Measurements from ENCODE around the gene NINJ2. TPM values are rescaled to one million over a fixed set of nuclear protein-coding genes. Genes with fewer than 3 reads are reported as not detected.
"Not testable (repeated sequence)": the region's sequence is repeated elsewhere in the genome, so short reads cannot be mapped to it uniquely, and the experiment has no call there.

NINJ2 gene
- total RNA-seq, result 2.7 TPM in 1 of 2 replicates, not detected in the other

- DNase-seq (ENCODE audit: extremely low read depth, low read depth, low spot score), result no peak
Observed at GRCh38 chr12:663293-663871, at the start of gene NINJ2. TSS of gene NINJ2 (minus strand) at chr12:663445. CDS start at chr12:663360, 85 bp downstream.

GRCh38 chr12:712172-712863, 49.1 kb upstream of the NINJ2 start:
- no peak for DNase-seq (ENCODE audit: extremely low read depth, low read depth, low spot score)

- no peak for DNase-seq (ENCODE audit: extremely low read depth, low read depth, low spot score)
Observed at GRCh38 chr12:709455-710020, 46.3 kb upstream of the NINJ2 start.

- DNase-seq (ENCODE audit: extremely low read depth, low read depth, low spot score), result not testable (repeated sequence)
Observed at GRCh38 chr12:708084-708483, 44.8 kb upstream of the NINJ2 start.

- DNase-seq (ENCODE audit: extremely low read depth, low read depth, low spot score), result no peak
Observed at GRCh38 chr12:704516-705242, 41.4 kb upstream of the NINJ2 start.

GRCh38 chr12:701896-702539, 38.8 kb upstream of the NINJ2 start:
- DNase-seq (ENCODE audit: extremely low read depth, low read depth, low spot score), result no peak

- no peak for DNase-seq (ENCODE audit: extremely low read depth, low read depth, low spot score)
Observed at GRCh38 chr12:700016-700415, 36.8 kb upstream of the NINJ2 start.

GRCh38 chr12:698222-698621, 35.0 kb upstream of the NINJ2 start:
- not testable (repeated sequence) for DNase-seq (ENCODE audit: extremely low read depth, low read depth, low spot score)

GRCh38 chr12:697481-697880, 34.2 kb upstream of the NINJ2 start:
- no peak for DNase-seq (ENCODE audit: extremely low read depth, low read depth, low spot score)

GRCh38 chr12:694734-695503, 31.7 kb upstream of the NINJ2 start:
- DNase-seq (ENCODE audit: extremely low read depth, low read depth, low spot score), result no peak

GRCh38 chr12:693934-694533, 30.8 kb upstream of the NINJ2 start:
- no peak for DNase-seq (ENCODE audit: extremely low read depth, low read depth, low spot score)

GRCh38 chr12:692274-692673, 29.0 kb upstream of the NINJ2 start:
- DNase-seq (ENCODE audit: extremely low read depth, low read depth, low spot score), result no peak

GRCh38 chr12:690466-690865, 27.2 kb upstream of the NINJ2 start:
- DNase-seq (ENCODE audit: extremely low read depth, low read depth, low spot score), result no peak

- no peak for DNase-seq (ENCODE audit: extremely low read depth, low read depth, low spot score)
Observed at GRCh38 chr12:685388-685787, 22.1 kb upstream of the NINJ2 start.

GRCh38 chr12:684416-684815, 21.2 kb upstream of the NINJ2 start:
- no peak for DNase-seq (ENCODE audit: extremely low read depth, low read depth, low spot score)

GRCh38 chr12:681568-682256, 18.5 kb upstream of the NINJ2 start:
- no peak for DNase-seq (ENCODE audit: extremely low read depth, low read depth, low spot score)

- DNase-seq (ENCODE audit: extremely low read depth, low read depth, low spot score), result no peak
Observed at GRCh38 chr12:678747-679712, 15.8 kb upstream of the NINJ2 start.

- DNase-seq (ENCODE audit: extremely low read depth, low read depth, low spot score), result no peak
Observed at GRCh38 chr12:675562-675961, 12.3 kb upstream of the NINJ2 start.

Data from glomerular endothelial cell (primary cell).